K562 (cell line): ENCODE measurements around the gene AGFG2. TPM values are rescaled to one million over a fixed set of nuclear protein-coding genes. Genes with fewer than 3 reads are reported as not detected.

ENCODE experiments used
- CGGBP1 ChIP-seq: fragments of 250-450 bp; sonication (Bioruptor Pico); IDR thresholded peaks from 2 replicates; pipeline ENCODE4 v1.9.0; 2021; ENCODE audit warnings: mild to moderate bottlenecking
- GTF2E2 ChIP-seq: fragments of 200-800 bp; sonication (Bioruptor generic); IDR thresholded peaks from 2 replicates; pipeline ENCODE4 v1.6.1; 2016; ENCODE audit warnings: missing genetic modification characterization, missing compliant biosample characterization
- GTF3C2 ChIP-seq: IDR thresholded peaks from 3 replicates; pipeline ENCODE4 v1.6.1; 2011; ENCODE audit warnings: borderline replicate concordance, mild to moderate bottlenecking, moderate library complexity; ENCODE audit not compliant: insufficient read length; ENCODE audit errors: extremely low read depth
- MAZ ChIP-seq, 2 experiments: fragments of 450-650 bp in 1 of 2; sonication (generic) in 1 of 2; formaldehyde crosslinking; IDR thresholded peaks in 1 of 2; conservative IDR thresholded peaks in 1 of 2; 2 replicates each; pipeline versions ENCODE4 v1.4.0 to v1.5.0; 2020; ENCODE audit warnings: mild to moderate bottlenecking in 1 of 2, missing genetic modification reagents in 1 of 2
- MEIS2 ChIP-seq: fragments of 450-650 bp; IDR thresholded peaks from 2 replicates; pipeline ENCODE4 v1.6.1; 2014; ENCODE audit warnings: mild to moderate bottlenecking; ENCODE audit not compliant: partially characterized antibody
- MXD1 ChIP-seq: fragments of 250-450 bp; sonication (Bioruptor Pico); IDR thresholded peaks from 2 replicates; pipeline ENCODE4 v1.8.0; 2021; ENCODE audit warnings: borderline replicate concordance, mild to moderate bottlenecking, moderate library complexity; ENCODE audit not compliant: poor library complexity, severe bottlenecking
- NFATC3 ChIP-seq: fragments of 450-650 bp; IDR thresholded peaks from 2 replicates; pipeline ENCODE4 v1.6.1; 2017; ENCODE audit warnings: mild to moderate bottlenecking
- OTX1 ChIP-seq: fragments of 450-650 bp; formaldehyde crosslinking; IDR thresholded peaks from 2 replicates; pipeline ENCODE4 v1.4.0; 2022; ENCODE audit warnings: mild to moderate bottlenecking
- POLR2G ChIP-seq: fragments of 200-400 bp; formaldehyde crosslinking; IDR thresholded peaks from 2 replicates; pipeline ENCODE4 v1.6.1; 2017; ENCODE audit warnings: low read depth, mild to moderate bottlenecking, antibody characterized with exemption, low read length, moderate library complexity
- POLR2H ChIP-seq: IDR thresholded peaks from 2 replicates; pipeline ENCODE4 v1.6.1; 2016; ENCODE audit warnings: missing genetic modification characterization, low read depth, mild to moderate bottlenecking, control low read depth, missing compliant biosample characterization, moderate library complexity
- POLR3A ChIP-seq: IDR thresholded peaks from 2 replicates; pipeline ENCODE4 v1.6.1; 2011; ENCODE audit warnings: borderline replicate concordance, mild to moderate bottlenecking, moderate library complexity; ENCODE audit not compliant: insufficient read length, insufficient read depth; ENCODE audit errors: extremely low read depth
- RBBP5 ChIP-seq: fragments of 200-600 bp; sonication (generic); IDR thresholded peaks from 2 replicates; pipeline ENCODE4 v1.6.1; 2012; ENCODE audit warnings: borderline replicate concordance, mild to moderate bottlenecking, low read length, control low read depth, inconsistent platforms; ENCODE audit not compliant: insufficient read depth, poor library complexity, severe bottlenecking
- SP1 ChIP-seq: sonication (generic); formaldehyde crosslinking; IDR thresholded peaks from 2 replicates; pipeline ENCODE4 v1.8.1; 2022; ENCODE audit warnings: mild to moderate bottlenecking, missing genetic modification reagents
- THAP12 ChIP-seq: fragments of 250-450 bp; sonication (Bioruptor Pico); IDR thresholded peaks from 2 replicates; pipeline ENCODE4 v1.9.0; 2021; ENCODE audit warnings: mild to moderate bottlenecking, inconsistent platforms
- YY1 ChIP-seq, 3 experiments: IDR thresholded peaks; 2 replicates each; pipeline ENCODE4 v1.6.1; 2011; ENCODE audit warnings: low read length in 2 of 3, mild to moderate bottlenecking in 2 of 3, moderate library complexity in 2 of 3, borderline replicate concordance in 1 of 3, control low read depth in 1 of 3, low read depth in 1 of 3; ENCODE audit not compliant: insufficient read depth in 3 of 3, insufficient replicate concordance in 2 of 3, control insufficient read depth in 1 of 3, insufficient read length in 1 of 3; ENCODE audit errors: extremely low read depth in 1 of 3
- ZKSCAN1 ChIP-seq: fragments of 150-350 bp; IDR thresholded peaks from 2 replicates; pipeline ENCODE4 v1.6.1; 2016; ENCODE audit warnings: low read depth, low read length
- ZNF324 ChIP-seq: fragments of 250-450 bp; sonication (Bioruptor Pico); IDR thresholded peaks from 2 replicates; pipeline ENCODE4 v1.4.0; 2020; ENCODE audit warnings: mild to moderate bottlenecking
- ZNF668 ChIP-seq: fragments of 250-450 bp; sonication (Bioruptor Pico); IDR thresholded peaks from 2 replicates; pipeline ENCODE4 v1.8.0; 2022; ENCODE audit warnings: mild to moderate bottlenecking, inconsistent platforms
- ZNF717 ChIP-seq: fragments of 250-450 bp; sonication (Bioruptor Pico); IDR thresholded peaks from 2 replicates; pipeline ENCODE4 v1.5.0; 2021
- ZSCAN32 ChIP-seq: fragments of 450-650 bp; formaldehyde crosslinking; IDR thresholded peaks from 2 replicates; pipeline ENCODE4 v1.4.0; 2020; ENCODE audit warnings: mild to moderate bottlenecking, moderate library complexity
- polyA plus RNA-seq, 8 experiments: library from polyadenylated mRNA; depleted of rRNA in 4 of 8; stranded (reverse) in 5 of 8; unstranded in 3 of 8; fragments of >200 nt; fragmentation: Nextera tagmentation in 2 of 8; fragmentation: Illumina TruSeq in 1 of 8; extraction: Ambion mirVana in 2 of 8; extraction: Trizol in 1 of 8; gene quantifications; 2 replicates each; pipeline versions ENCODE4 v1.2.1 to v1.2.3, GENCODE V29; 2011 to 2014; ENCODE audit warnings: inconsistent platforms in 1 of 8, missing spikeins in 1 of 8
- total RNA-seq, 7 experiments: library from RNA; depleted of rRNA in 6 of 7; stranded (reverse); fragments of >200 nt in 6 of 7; fragmentation: Illumina TruSeq in 2 of 7; extraction: Trizol in 2 of 7; gene quantifications; 2 replicates each; pipeline versions ENCODE4 v1.2.1 to v1.2.3, GENCODE V29; 2011 to 2021; ENCODE audit warnings: low replicate concordance in 1 of 7

Gene AGFG2
- total and polyA plus RNA-seq, 9 of the 15 experiments (the other 6 are each of a cell fraction or from before 2014, with no cell fraction given) = 0.31 to 23.1 (median 6.5) TPM

- TF ChIP-seq POLR2G (peak; percentile 99), THAP12 (CRISPR knock-in tag) (peak; percentile 96), ZNF668 (CRISPR knock-in tag) (no peak), ZKSCAN1 (peak; percentile 45; the same call in 1 of the 2 replicates), ZNF717 (CRISPR knock-in tag) (no peak), NFATC3 (no peak), ZSCAN32 (CRISPR knock-in tag) (no peak), MEIS2 (peak; percentile 72), POLR2H (tag) (peak; percentile 95), YY1 (IDR thresholded peaks at IDR 0.05; ENCODE audit: borderline replicate concordance in 1 of 3, control insufficient read depth in 1 of 3, extremely low read depth in 1 of 3, insufficient read depth in 3 of 3, insufficient read length in 1 of 3, insufficient replicate concordance in 2 of 3, low read depth in 1 of 3, low read length in 2 of 3) (peak; percentile 42 to 80 (median 67)), RBBP5 (peak; percentile 43), ZNF324 (CRISPR knock-in tag) (0 out of 2 replicates have a peak, but pooled peaks have one; percentile 29), SP1 (CRISPR knock-in tag) (peak; percentile 98), GTF2E2 (tag) (no peak; the same call in 1 of the 2 replicates), POLR3A (no peak), OTX1 (CRISPR knock-in tag) (peak; percentile 89), GTF3C2 (no peak), MXD1 (peak; percentile 51), MAZ (CRISPR knock-in tag; conservative IDR thresholded peaks at IDR 0.05 in 1 of 2, IDR thresholded peaks at IDR 0.05 in 1 of 2) (peak; percentile 99 to 100), CGGBP1 (CRISPR knock-in tag) (peak; percentile 80; the same call in 1 of the 2 replicates)
These were observed 46.7 kb downstream of the AGFG2 start, which contains the start of gene LRCH4 (continued) for GRCh38 chr7:100585511-100586265.
